ENCODE measurements around the gene HTRA1.

- TF ChIP-seq GATA3 (IDR thresholded peaks at IDR 0.05; ENCODE audit: low read depth, low read length) (no peak), GATA2 (IDR thresholded peaks at IDR 0.05; ENCODE audit: low read depth, low read length) (no peak)
These were observed 84.9 kb downstream of the HTRA1 start for GRCh38 chr10:122546242-122546641.
